Sigmoid colon (tissue), 4 donors: ENCODE results near the gene PLCB2.

ENCODE experiments used
- CTCF ChIP-seq, 4 experiments: fragments of 450-650 bp in 3 of 4; fragments of 200-600 bp in 1 of 4; IDR thresholded peaks; one replicate each; pipeline ENCODE4 v1.5.1; 2016 to 2019; ENCODE audit warnings: antibody characterized with exemption in 4 of 4, mild to moderate bottlenecking in 3 of 4, moderate library complexity in 2 of 4
- EP300 ChIP-seq, 4 donors: sonication (generic); formaldehyde crosslinking; IDR thresholded peaks; one replicate each; pipeline ENCODE4 v1.6.1; 2017; ENCODE audit warnings: antibody characterized with exemption in 4 of 4
- POLR2A ChIP-seq, 2 donors: fragments of 450-650 bp; IDR thresholded peaks; one replicate each; pipeline ENCODE4 v1.6.1; 2016; ENCODE audit warnings: antibody characterized with exemption in 2 of 2, mild to moderate bottlenecking in 2 of 2, moderate library complexity in 2 of 2
- POLR2AphosphoS5 ChIP-seq, 4 donors: sonication (generic); formaldehyde crosslinking; IDR thresholded peaks; one replicate each; pipeline ENCODE4 v1.6.1; 2017; ENCODE audit warnings: antibody characterized with exemption in 4 of 4

DNA sequence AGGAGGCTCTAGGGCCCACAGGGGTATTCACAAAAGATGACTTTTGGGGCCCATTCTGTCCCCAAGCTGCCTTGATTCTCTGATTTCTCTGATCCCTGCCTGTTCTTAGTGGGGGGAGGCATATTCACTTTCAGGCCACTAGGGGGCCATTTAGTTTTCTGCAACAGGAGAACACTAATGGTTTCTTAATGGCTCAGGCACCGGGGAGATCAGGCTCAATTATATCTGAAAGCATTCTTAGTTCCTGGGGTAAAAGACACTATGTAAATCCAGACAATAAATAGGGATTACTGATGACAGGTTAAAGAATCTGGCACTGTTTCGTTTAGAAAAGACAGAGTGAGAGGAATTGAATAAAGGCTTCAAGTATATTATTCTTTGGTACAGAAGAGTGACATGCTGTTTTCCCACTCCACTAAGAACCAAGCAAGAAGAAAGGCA, 13.2 kb upstream of the PLCB2 start:
- peak; percentile 67 to 92 (median 90) for TF ChIP-seq CTCF (IDR thresholded peaks at IDR 0.05)
- TF ChIP-seq POLR2AphosphoS5 (IDR thresholded peaks at IDR 0.05) = no peak
- no peak for TF ChIP-seq POLR2A (IDR thresholded peaks at IDR 0.05)
- TF ChIP-seq EP300 (IDR thresholded peaks at IDR 0.05) = no peak
